ENCODE data around the gene CNOT9.

CNOT9 gene

GRCh38 chr2:218623366-218623705, 54.7 kb downstream of the CNOT9 start:
- H3K9ac ChIP-seq (ENCODE audit: low read depth, low read length) = no peak overlapping the region
- no peaks in the 10 kb centered on the region for H3K27me3 ChIP-seq (ENCODE audit: control insufficient read depth, insufficient read depth, low read length)
- H3K27ac ChIP-seq (ENCODE audit: low read depth, low read length) = no peak overlapping the region
- no peaks in the 10 kb centered on the region for H3K9me3 ChIP-seq (ENCODE audit: control insufficient read depth, insufficient read depth, low read length)
- no peaks in the 10 kb centered on the region for H3K4me1 ChIP-seq (ENCODE audit: control insufficient read depth, insufficient read depth, low read length)
- H3K36me3 ChIP-seq (ENCODE audit: control insufficient read depth, insufficient read depth, low read length) = no peaks in the 10 kb centered on the region
- H3K4me3 ChIP-seq (ENCODE audit: low read depth, low read length) = no peak overlapping the region

GRCh38 chr2:218626369-218626768, 57.7 kb downstream of the CNOT9 start:
- H3K4me3 ChIP-seq (ENCODE audit: low read depth, low read length) = no peak overlapping the region
- no peaks in the 10 kb centered on the region for H3K4me1 ChIP-seq (ENCODE audit: control insufficient read depth, insufficient read depth, low read length)
- H3K9ac ChIP-seq (ENCODE audit: low read depth, low read length) = no peak overlapping the region
- no peaks in the 10 kb centered on the region for H3K36me3 ChIP-seq (ENCODE audit: control insufficient read depth, insufficient read depth, low read length)
- H3K27ac ChIP-seq (ENCODE audit: low read depth, low read length) = no peak overlapping the region
- H3K27me3 ChIP-seq (ENCODE audit: control insufficient read depth, insufficient read depth, low read length) = no peaks in the 10 kb centered on the region
- no peaks in the 10 kb centered on the region for H3K9me3 ChIP-seq (ENCODE audit: control insufficient read depth, insufficient read depth, low read length)

GRCh38 chr2:218627939-218628338, 59.3 kb downstream of the CNOT9 start:
- Histone ChIP-seq H3K27me3 (ENCODE audit: control insufficient read depth, insufficient read depth, low read length) (no peaks in the 10 kb centered on the region), H3K9me3 (ENCODE audit: control insufficient read depth, insufficient read depth, low read length) (no peaks in the 10 kb centered on the region), H3K4me1 (ENCODE audit: control insufficient read depth, insufficient read depth, low read length) (no peaks in the 10 kb centered on the region), H3K9ac (ENCODE audit: low read depth, low read length) (no peak overlapping the region), H3K27ac (ENCODE audit: low read depth, low read length) (no peak overlapping the region), H3K4me3 (ENCODE audit: low read depth, low read length) (no peak overlapping the region), H3K36me3 (ENCODE audit: control insufficient read depth, insufficient read depth, low read length) (no peaks in the 10 kb centered on the region)

- Histone ChIP-seq H3K4me3 (ENCODE audit: low read depth, low read length) (no peak overlapping the region), H3K27me3 (ENCODE audit: control insufficient read depth, insufficient read depth, low read length) (no peaks in the 10 kb centered on the region), H3K4me1 (ENCODE audit: control insufficient read depth, insufficient read depth, low read length) (no peaks in the 10 kb centered on the region), H3K9me3 (ENCODE audit: control insufficient read depth, insufficient read depth, low read length) (no peaks in the 10 kb centered on the region), H3K36me3 (ENCODE audit: control insufficient read depth, insufficient read depth, low read length) (peaks cover 32% of the 10 kb centered on the region), H3K27ac (ENCODE audit: low read depth, low read length) (no peak overlapping the region), H3K9ac (ENCODE audit: low read depth, low read length) (no peak overlapping the region)
These were observed 63.2 kb downstream of the CNOT9 start for GRCh38 chr2:218631837-218632236.

GRCh38 chr2:218635719-218636118, 67.1 kb downstream of the CNOT9 start:
- H3K4me1 ChIP-seq (ENCODE audit: control insufficient read depth, insufficient read depth, low read length) = no peaks in the 10 kb centered on the region
- no peaks in the 10 kb centered on the region for H3K9me3 ChIP-seq (ENCODE audit: control insufficient read depth, insufficient read depth, low read length)
- no peak overlapping the region for H3K4me3 ChIP-seq (ENCODE audit: low read depth, low read length)
- no peak overlapping the region for H3K27ac ChIP-seq (ENCODE audit: low read depth, low read length)
- H3K27me3 ChIP-seq (ENCODE audit: control insufficient read depth, insufficient read depth, low read length) = no peaks in the 10 kb centered on the region
- H3K9ac ChIP-seq (ENCODE audit: low read depth, low read length) = no peak overlapping the region
- peaks cover 68% of the 10 kb centered on the region for H3K36me3 ChIP-seq (ENCODE audit: control insufficient read depth, insufficient read depth, low read length)

GRCh38 chr2:218638372-218638771, 69.7 kb downstream of the CNOT9 start:
- no peaks in the 10 kb centered on the region for H3K4me1 ChIP-seq (ENCODE audit: control insufficient read depth, insufficient read depth, low read length)
- H3K27me3 ChIP-seq (ENCODE audit: control insufficient read depth, insufficient read depth, low read length) = no peaks in the 10 kb centered on the region
- no peak overlapping the region for H3K4me3 ChIP-seq (ENCODE audit: low read depth, low read length)
- no peak overlapping the region for H3K9ac ChIP-seq (ENCODE audit: low read depth, low read length)
- H3K27ac ChIP-seq (ENCODE audit: low read depth, low read length) = no peak overlapping the region
- peaks cover 91% of the 10 kb centered on the region for H3K36me3 ChIP-seq (ENCODE audit: control insufficient read depth, insufficient read depth, low read length)
- H3K9me3 ChIP-seq (ENCODE audit: control insufficient read depth, insufficient read depth, low read length) = no peaks in the 10 kb centered on the region

- no peaks in the 10 kb centered on the region for H3K4me1 ChIP-seq (ENCODE audit: control insufficient read depth, insufficient read depth, low read length)
- no peak overlapping the region for H3K27ac ChIP-seq (ENCODE audit: low read depth, low read length)
- H3K27me3 ChIP-seq (ENCODE audit: control insufficient read depth, insufficient read depth, low read length) = no peaks in the 10 kb centered on the region
- no peak overlapping the region for H3K9ac ChIP-seq (ENCODE audit: low read depth, low read length)
- peaks cover 91% of the 10 kb centered on the region for H3K36me3 ChIP-seq (ENCODE audit: control insufficient read depth, insufficient read depth, low read length)
- no peaks in the 10 kb centered on the region for H3K9me3 ChIP-seq (ENCODE audit: control insufficient read depth, insufficient read depth, low read length)
- H3K4me3 ChIP-seq (ENCODE audit: low read depth, low read length) = no peak overlapping the region
These were observed 73.5 kb downstream of the CNOT9 start for GRCh38 chr2:218642121-218642656.

- Histone ChIP-seq H3K36me3 (ENCODE audit: control insufficient read depth, insufficient read depth, low read length) (peaks cover 91% of the 10 kb centered on the region), H3K27me3 (ENCODE audit: control insufficient read depth, insufficient read depth, low read length) (no peaks in the 10 kb centered on the region), H3K9me3 (ENCODE audit: control insufficient read depth, insufficient read depth, low read length) (no peaks in the 10 kb centered on the region), H3K9ac (ENCODE audit: low read depth, low read length) (no peak overlapping the region), H3K27ac (ENCODE audit: low read depth, low read length) (no peak overlapping the region), H3K4me3 (ENCODE audit: low read depth, low read length) (no peak overlapping the region), H3K4me1 (ENCODE audit: control insufficient read depth, insufficient read depth, low read length) (no peaks in the 10 kb centered on the region)
These were observed 74.1 kb downstream of the CNOT9 start for GRCh38 chr2:218642786-218643185.

GRCh38 chr2:218643751-218644310, 75.2 kb downstream of the CNOT9 start:
- peaks cover 91% of the 10 kb centered on the region for H3K36me3 ChIP-seq (ENCODE audit: control insufficient read depth, insufficient read depth, low read length)

GRCh38 chr2:218644721-218645120, 76.1 kb downstream of the CNOT9 start:
- Histone ChIP-seq H3K4me3 (ENCODE audit: low read depth, low read length) (no peak overlapping the region), H3K27ac (ENCODE audit: low read depth, low read length) (no peak overlapping the region), H3K27me3 (ENCODE audit: control insufficient read depth, insufficient read depth, low read length) (no peaks in the 10 kb centered on the region), H3K9me3 (ENCODE audit: control insufficient read depth, insufficient read depth, low read length) (no peaks in the 10 kb centered on the region), H3K4me1 (ENCODE audit: control insufficient read depth, insufficient read depth, low read length) (no peaks in the 10 kb centered on the region), H3K9ac (ENCODE audit: low read depth, low read length) (no peak overlapping the region), H3K36me3 (ENCODE audit: control insufficient read depth, insufficient read depth, low read length) (peaks cover 93% of the 10 kb centered on the region)

More at GRCh38 chr2:218643751-218644310, 75.2 kb downstream of the CNOT9 start:
- H3K27ac ChIP-seq (ENCODE audit: low read depth, low read length) = no peak overlapping the region
- H3K4me3 ChIP-seq (ENCODE audit: low read depth, low read length) = no peak overlapping the region
- H3K4me1 ChIP-seq (ENCODE audit: control insufficient read depth, insufficient read depth, low read length) = no peaks in the 10 kb centered on the region
- H3K9me3 ChIP-seq (ENCODE audit: control insufficient read depth, insufficient read depth, low read length) = no peaks in the 10 kb centered on the region
- no peaks in the 10 kb centered on the region for H3K27me3 ChIP-seq (ENCODE audit: control insufficient read depth, insufficient read depth, low read length)
- H3K9ac ChIP-seq (ENCODE audit: low read depth, low read length) = no peak overlapping the region

- no peaks in the 10 kb centered on the region for H3K9me3 ChIP-seq (ENCODE audit: control insufficient read depth, insufficient read depth, low read length)
- no peaks in the 10 kb centered on the region for H3K4me1 ChIP-seq (ENCODE audit: control insufficient read depth, insufficient read depth, low read length)
- no peak overlapping the region for H3K9ac ChIP-seq (ENCODE audit: low read depth, low read length)
- H3K36me3 ChIP-seq (ENCODE audit: control insufficient read depth, insufficient read depth, low read length) = peaks cover 94% of the 10 kb centered on the region
- H3K27ac ChIP-seq (ENCODE audit: low read depth, low read length) = peak overlapping the region; percentile 40
- no peaks in the 10 kb centered on the region for H3K27me3 ChIP-seq (ENCODE audit: control insufficient read depth, insufficient read depth, low read length)
- H3K4me3 ChIP-seq (ENCODE audit: low read depth, low read length) = no peak overlapping the region
These were observed 76.5 kb downstream of the CNOT9 start for GRCh38 chr2:218645126-218645525.

Data from HUES48 (cell line).